ENCODE measurements around the gene TECPR1. TPM values are rescaled to one million over a fixed set of nuclear protein-coding genes. Genes with fewer than 3 reads are reported as not detected.

TECPR1 gene
- total and polyA plus RNA-seq, 2 of the 8 experiments (the other 6 are each of a cell fraction or from before 2014, with no cell fraction given), result 1.3 to 11.1 TPM

- no peak overlapping the region for H3K23ac ChIP-seq (ENCODE audit: insufficient read length)
- no peak overlapping the region for H3K4me3 ChIP-seq (ENCODE audit: extremely low read depth in 1 of 4, insufficient read depth in 2 of 4, low read depth in 3 of 4, low read length in 4 of 4)
- no peak for FAIRE-seq
- TF ChIP-seq, protein P1, sequence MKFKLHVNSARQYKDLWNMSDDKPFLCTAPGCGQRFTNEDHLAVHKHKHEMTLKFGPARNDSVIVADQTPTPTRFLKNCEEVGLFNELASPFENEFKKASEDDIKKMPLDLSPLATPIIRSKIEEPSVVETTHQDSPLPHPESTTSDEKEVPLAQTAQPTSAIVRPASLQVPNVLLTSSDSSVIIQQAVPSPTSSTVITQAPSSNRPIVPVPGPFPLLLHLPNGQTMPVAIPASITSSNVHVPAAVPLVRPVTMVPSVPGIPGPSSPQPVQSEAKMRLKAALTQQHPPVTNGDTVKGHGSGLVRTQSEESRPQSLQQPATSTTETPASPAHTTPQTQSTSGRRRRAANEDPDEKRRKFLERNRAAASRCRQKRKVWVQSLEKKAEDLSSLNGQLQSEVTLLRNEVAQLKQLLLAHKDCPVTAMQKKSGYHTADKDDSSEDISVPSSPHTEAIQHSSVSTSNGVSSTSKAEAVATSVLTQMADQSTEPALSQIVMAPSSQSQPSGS (IDR thresholded peaks at IDR 0.05; ENCODE audit: low read length), result no peak
- TF ChIP-seq NRF1 (IDR thresholded peaks at IDR 0.05; ENCODE audit: low read depth, low read length) (no peak), RBBP5 (IDR thresholded peaks at IDR 0.05; ENCODE audit: borderline replicate concordance, low read depth, low read length) (no peak), MAX (IDR thresholded peaks at IDR 0.05) (no peak), SIX5 (IDR thresholded peaks at IDR 0.05; ENCODE audit: low read depth, low read length) (no peak), EGR1 (IDR thresholded peaks at IDR 0.05; ENCODE audit: borderline replicate concordance, low read depth, low read length) (no peak), SRF (IDR thresholded peaks at IDR 0.05; ENCODE audit: low read depth, low read length) (no peak), E2F6 (IDR thresholded peaks at IDR 0.05) (no peak)
These were observed 51.7 kb downstream of the TECPR1 start for GRCh38 chr7:98200364-98200763.

More at GRCh38 chr7:98200364-98200763, 51.7 kb downstream of the TECPR1 start:
- H2BK12ac ChIP-seq (ENCODE audit: low read depth, low read length), result no peak overlapping the region
- 88% methylated on average over 6 of the region's 6 CpGs; no CpG with 5 or more reads in 1 of the 2 experiments for WGBS, 2 experiments (ENCODE audit: extremely low coverage in 1 of 2, insufficient coverage in 1 of 2, insufficient read length in 1 of 2, insufficient replicate concordance in 2 of 2, low coverage in 1 of 2, low lambda C conversion rate in 2 of 2, missing lambda C conversion rate in 1 of 2)
- ChIA-PET POLR2A (ENCODE audit: partially characterized antibody) (interaction anchor here (0.6 kb wide), 2 partner anchors 40 to 92 kb away, joined by 3 to 4 read pairs; no protein-coding TSS in a partner anchor), CTCF (ENCODE audit: partially characterized antibody) (no interaction called here)
- no peak overlapping the region for H2BK20ac ChIP-seq (ENCODE audit: low read length)
- H3K9ac ChIP-seq (replicated peaks in 1 of 4; ENCODE audit: extremely low read depth in 1 of 4, low read depth in 3 of 4, low read length in 3 of 4), result no peak overlapping the region
- no peak overlapping the region for H3K4ac ChIP-seq (replicated peaks; ENCODE audit: insufficient read length, low read depth, low read length)
- no peaks in the 10 kb centered on the region; the same call in 1 of the 2 replicates for H3K23me2 ChIP-seq (ENCODE audit: low read depth, low read length)
- H3K56ac ChIP-seq (replicated peaks; ENCODE audit: insufficient read length, low read depth, low read length), result no peak overlapping the region
- H4K20me1 ChIP-seq (replicated peaks in 1 of 2; ENCODE audit: control insufficient read depth in 1 of 2, insufficient read depth in 2 of 2, low read length in 2 of 2), result peaks cover 2 to 12% of the 10 kb centered on the region in 2 experiments
- no peaks in the 10 kb centered on the region for H3K27me3 ChIP-seq (replicated peaks in 1 of 4; ENCODE audit: control insufficient read depth in 3 of 4, extremely low read depth in 1 of 4, insufficient read depth in 3 of 4, low read length in 3 of 4)
- H3K27ac ChIP-seq (ENCODE audit: low read depth, low read length), result no peak overlapping the region
- H3K14ac ChIP-seq (ENCODE audit: insufficient read length), result no peak overlapping the region
- no peak overlapping the region for H2AFZ ChIP-seq (ENCODE audit: low read length)
- H3K36me3 ChIP-seq (ENCODE audit: control insufficient read depth in 2 of 4, insufficient read depth in 4 of 4, low read length in 3 of 4), result peaks cover 0 to 4% (median under 1%) of the 10 kb centered on the region in 4 experiments; a peak in 6 of 8 replicates
- no peak overlapping the region for H3K4me2 ChIP-seq (ENCODE audit: insufficient read depth in 1 of 2, low read depth in 2 of 2, low read length in 2 of 2)
- no peak overlapping the region for H4K91ac ChIP-seq (replicated peaks; ENCODE audit: insufficient read length, low read length)
- H3K79me2 ChIP-seq (ENCODE audit: control insufficient read depth in 1 of 2, insufficient read depth in 2 of 2, low read length in 2 of 2), result peaks cover 0 to 14% of the 10 kb centered on the region in 2 experiments; a peak in 3 of 4 replicates
- H2BK120ac ChIP-seq (replicated peaks; ENCODE audit: low read depth, low read length), result no peak overlapping the region
- no peaks in the 10 kb centered on the region for H3K4me1 ChIP-seq (replicated peaks in 1 of 4; ENCODE audit: control insufficient read depth in 3 of 4, insufficient read depth in 4 of 4, low read length in 3 of 4)
- no peaks in the 10 kb centered on the region for H3K9me3 ChIP-seq (ENCODE audit: insufficient read depth in 2 of 2, low read depth in 1 of 2, low read length in 1 of 2)
- no peak overlapping the region for H2AK5ac ChIP-seq (ENCODE audit: low read depth, low read length)
- H2BK15ac ChIP-seq (ENCODE audit: low read length), result no peak overlapping the region
- no peak overlapping the region for H3K18ac ChIP-seq (ENCODE audit: extremely low read depth, low read length)
- no peaks in the 10 kb centered on the region; the same call in 1 of the 2 replicates for H3K79me1 ChIP-seq (ENCODE audit: low read depth, low read length)
- no peak overlapping the region for H2BK5ac ChIP-seq (ENCODE audit: low read depth, low read length)
- no peak overlapping the region for H4K8ac ChIP-seq (ENCODE audit: extremely low read depth, insufficient read depth, low read length)
- H4K5ac ChIP-seq (ENCODE audit: insufficient read length, low read depth, low read length), result no peak overlapping the region
- DNase-seq (ENCODE audit: low read depth in 1 of 2, low spot score in 2 of 2), result no peak
